ENCODE measurements around the gene ANAPC16.

The ANAPC16 gene

DNA sequence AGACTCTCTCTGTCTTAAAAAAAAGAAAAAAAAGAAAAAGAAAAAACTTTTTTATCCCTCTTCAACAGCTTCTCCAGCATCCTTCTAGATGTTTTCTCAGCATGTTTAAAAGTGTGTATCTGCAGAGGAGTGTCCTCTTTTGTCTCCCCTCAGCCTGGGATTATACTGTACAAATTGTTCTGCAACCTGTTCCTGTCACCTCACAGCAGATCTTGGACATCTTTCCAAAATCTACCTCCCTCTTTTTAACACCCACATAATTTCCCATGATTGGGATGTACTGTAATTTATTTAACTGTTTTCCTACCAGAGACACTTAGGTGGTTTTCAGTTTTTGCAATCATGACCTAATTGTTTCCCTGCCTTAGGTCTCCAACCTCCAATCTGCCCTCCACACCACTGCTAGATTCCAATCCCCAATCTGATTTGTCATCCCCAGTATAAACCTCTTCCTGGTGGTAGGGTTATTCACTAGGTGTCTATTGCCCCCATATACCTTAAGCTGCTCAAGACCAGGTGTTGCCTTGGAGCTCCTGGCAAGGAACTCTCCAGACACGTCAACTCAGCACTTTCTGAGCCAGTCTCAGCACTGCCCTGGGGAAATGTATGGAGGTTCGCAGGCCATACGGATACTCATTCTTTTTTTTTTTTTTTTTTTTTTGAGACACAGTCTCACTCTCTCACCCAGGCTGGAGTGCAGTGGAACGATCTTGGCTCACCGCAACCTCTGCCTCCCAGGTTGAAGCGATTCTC, 40.3 kb downstream of the ANAPC16 start:
- no peak overlapping the region for H3K4me3 ChIP-seq (replicated peaks in 1 of 2; ENCODE audit: low read depth in 2 of 2, low read length in 2 of 2)
- TF ChIP-seq, protein P1, sequence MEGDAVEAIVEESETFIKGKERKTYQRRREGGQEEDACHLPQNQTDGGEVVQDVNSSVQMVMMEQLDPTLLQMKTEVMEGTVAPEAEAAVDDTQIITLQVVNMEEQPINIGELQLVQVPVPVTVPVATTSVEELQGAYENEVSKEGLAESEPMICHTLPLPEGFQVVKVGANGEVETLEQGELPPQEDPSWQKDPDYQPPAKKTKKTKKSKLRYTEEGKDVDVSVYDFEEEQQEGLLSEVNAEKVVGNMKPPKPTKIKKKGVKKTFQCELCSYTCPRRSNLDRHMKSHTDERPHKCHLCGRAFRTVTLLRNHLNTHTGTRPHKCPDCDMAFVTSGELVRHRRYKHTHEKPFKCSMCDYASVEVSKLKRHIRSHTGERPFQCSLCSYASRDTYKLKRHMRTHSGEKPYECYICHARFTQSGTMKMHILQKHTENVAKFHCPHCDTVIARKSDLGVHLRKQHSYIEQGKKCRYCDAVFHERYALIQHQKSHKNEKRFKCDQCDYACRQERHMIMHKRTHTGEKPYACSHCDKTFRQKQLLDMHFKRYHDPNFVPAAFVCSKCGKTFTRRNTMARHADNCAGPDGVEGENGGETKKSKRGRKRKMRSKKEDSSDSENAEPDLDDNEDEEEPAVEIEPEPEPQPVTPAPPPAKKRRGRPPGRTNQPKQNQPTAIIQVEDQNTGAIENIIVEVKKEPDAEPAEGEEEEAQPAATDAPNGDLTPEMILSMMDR (IDR thresholded peaks at IDR 0.05; ENCODE audit: low read depth, low read length), result no peak
- DNase-seq (ENCODE audit: low read depth in 2 of 2), result no peak

DNA sequence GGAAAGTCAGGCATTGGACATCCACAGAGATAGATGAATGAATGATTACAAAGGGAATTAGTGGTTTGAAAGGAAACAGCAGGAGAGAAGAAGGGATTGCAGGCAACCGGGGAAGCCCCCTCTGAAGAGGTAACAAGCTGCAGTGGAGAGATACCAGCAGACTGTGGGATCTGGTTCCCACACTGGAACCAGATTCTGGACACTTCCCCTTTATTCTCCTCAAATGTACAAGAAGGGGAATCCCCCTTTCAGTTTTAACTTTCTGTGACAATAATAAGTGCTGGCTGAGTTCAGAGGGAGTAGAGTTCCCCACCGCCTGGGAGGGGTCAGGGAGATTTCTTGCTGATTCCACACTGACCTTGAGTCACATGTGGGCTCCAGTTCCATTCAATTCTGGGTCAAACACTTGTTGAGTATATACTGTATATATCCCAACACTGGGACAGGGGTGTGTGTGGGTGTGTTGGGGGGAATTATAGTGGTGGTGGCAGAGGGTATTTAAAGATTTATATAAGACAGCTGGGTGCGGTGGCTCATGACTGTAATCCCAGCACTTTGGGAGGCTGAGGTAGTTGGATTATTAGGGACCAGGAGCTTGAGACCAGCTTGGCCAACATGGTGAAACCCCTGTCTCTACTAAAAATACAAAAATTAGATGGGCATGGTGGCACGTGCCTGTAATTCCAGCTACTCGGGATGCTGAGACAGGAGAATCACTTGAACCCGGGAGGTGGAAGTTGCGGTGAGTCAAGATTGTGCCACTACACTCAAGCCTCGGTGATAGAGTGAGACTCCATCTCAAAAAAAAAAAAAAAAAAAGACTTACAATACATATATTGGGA, 41.5 kb downstream of the ANAPC16 start:
- H3K4me3 ChIP-seq (replicated peaks in 1 of 2; ENCODE audit: low read depth in 2 of 2, low read length in 2 of 2), result no peak overlapping the region
- TF ChIP-seq, protein P1 (IDR thresholded peaks at IDR 0.05; ENCODE audit: low read depth, low read length), result no peak
- DNase-seq (ENCODE audit: low read depth in 2 of 2), result peak; percentile 20 to 44

GRCh38 chr10:72258617-72259016, 42.8 kb downstream of the ANAPC16 start:
- TF ChIP-seq, protein P1 (IDR thresholded peaks at IDR 0.05; ENCODE audit: low read depth, low read length), result no peak
- no peak overlapping the region for H3K4me3 ChIP-seq (replicated peaks in 1 of 2; ENCODE audit: low read depth in 2 of 2, low read length in 2 of 2)
- DNase-seq (ENCODE audit: low read depth in 2 of 2), result no peak

DNA sequence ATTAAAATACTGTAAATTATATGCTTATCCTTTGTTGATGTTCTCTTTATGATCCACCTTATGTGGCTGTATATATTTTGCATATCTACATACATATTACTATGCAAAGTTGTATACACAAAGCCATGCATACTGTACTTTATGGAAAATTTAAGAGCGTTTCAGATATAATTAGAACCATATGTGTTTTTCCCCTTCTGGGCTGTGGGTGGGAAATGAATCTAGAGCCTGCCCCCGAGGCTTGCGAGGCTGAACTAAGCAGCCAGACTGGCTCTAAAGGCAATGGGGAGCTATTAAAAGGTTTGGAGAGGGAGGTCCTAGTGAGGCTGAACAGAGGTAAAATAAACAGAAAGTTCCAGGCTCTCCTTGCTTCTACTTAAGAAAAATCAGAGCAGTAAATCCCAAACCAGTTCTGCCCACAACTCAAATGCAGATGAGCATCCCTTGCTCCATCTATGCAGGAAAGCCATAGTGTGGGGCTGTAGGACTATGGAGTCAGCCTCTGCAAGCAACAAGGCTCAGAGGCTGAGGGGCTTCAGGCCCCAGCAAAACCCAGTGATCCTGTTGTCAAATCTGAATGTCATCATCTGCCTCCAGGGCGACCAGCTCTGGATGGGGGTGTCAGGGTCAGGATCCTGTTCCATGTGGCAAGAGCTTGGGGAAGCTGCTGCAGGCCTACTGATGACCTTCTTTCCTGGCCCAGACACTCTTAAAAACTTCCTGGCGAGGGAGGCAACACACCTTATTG, 43.9 kb downstream of the ANAPC16 start:
- TF ChIP-seq, protein P1 (IDR thresholded peaks at IDR 0.05; ENCODE audit: low read depth, low read length), result no peak
- no peak overlapping the region for H3K4me3 ChIP-seq (replicated peaks in 1 of 2; ENCODE audit: low read depth in 2 of 2, low read length in 2 of 2)
- DNase-seq (ENCODE audit: low read depth in 2 of 2), result peak; percentile 74 to 83

- peak overlapping the region in 1 of 2 donors; percentile 41 for H3K4me3 ChIP-seq (replicated peaks in 1 of 2; ENCODE audit: low read depth in 2 of 2, low read length in 2 of 2)
- peak; percentile 92 for DNase-seq (ENCODE audit: low read depth in 2 of 2)
- TF ChIP-seq, protein P1 (IDR thresholded peaks at IDR 0.05; ENCODE audit: low read depth, low read length), result no peak
These were observed 44.6 kb downstream of the ANAPC16 start for GRCh38 chr10:72260239-72260975.
